Sigmoid colon (tissue), 4 donors: ENCODE results near the gene TNS1.
A peak's percentile ranks its signal among the peaks of the same experiment; 100 is the strongest.

Experiments used
- CTCF ChIP-seq, 4 experiments: fragments of 450-650 bp in 3 of 4; fragments of 200-600 bp in 1 of 4; IDR thresholded peaks; one replicate each; pipeline ENCODE4 v1.5.1; 2016 to 2019; ENCODE audit warnings: antibody characterized with exemption in 4 of 4, mild to moderate bottlenecking in 3 of 4, moderate library complexity in 2 of 4
- POLR2A ChIP-seq, 2 donors: fragments of 450-650 bp; IDR thresholded peaks; one replicate each; pipeline ENCODE4 v1.6.1; 2016; ENCODE audit warnings: antibody characterized with exemption in 2 of 2, mild to moderate bottlenecking in 2 of 2, moderate library complexity in 2 of 2
- POLR2AphosphoS5 ChIP-seq, 4 donors: sonication (generic); formaldehyde crosslinking; IDR thresholded peaks; one replicate each; pipeline ENCODE4 v1.6.1; 2017; ENCODE audit warnings: antibody characterized with exemption in 4 of 4

- TF ChIP-seq POLR2AphosphoS5 (IDR thresholded peaks at IDR 0.05), result peak in 2 of 4 donors; percentile 60 to 64
- no peak for TF ChIP-seq CTCF (IDR thresholded peaks at IDR 0.05)
- no peak for TF ChIP-seq POLR2A (IDR thresholded peaks at IDR 0.05)
Observed at GRCh38 chr2:217792626-217793527, 209.9 kb downstream of the TNS1 start.
